NCI-H2196 (cell line): Measurements from ENCODE around the gene ITGA6.

Source experiments
- DNase-seq: peaks from one replicate; lab custom pipeline; 2025; ENCODE audit not compliant: unreplicated experiment; lab: John Stamatoyannopoulos, UW

The ITGA6 gene

DNA sequence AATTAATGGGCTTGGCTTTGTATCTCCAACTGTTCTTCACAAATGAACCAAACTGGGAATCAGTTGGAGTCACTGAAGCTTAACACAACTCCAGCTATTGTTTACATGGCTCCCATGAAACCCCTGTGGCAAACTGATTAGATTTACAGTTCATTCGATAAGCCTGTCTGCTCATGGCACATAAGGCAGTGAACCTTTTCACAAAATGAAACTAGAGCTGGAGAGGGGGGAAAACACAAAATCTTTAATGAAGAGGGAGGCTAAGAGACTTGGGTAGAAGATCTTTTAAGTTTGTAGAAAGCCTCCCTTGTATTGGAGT, 11.6 kb upstream of the ITGA6 start:
- DNase-seq, result no peak

DNA sequence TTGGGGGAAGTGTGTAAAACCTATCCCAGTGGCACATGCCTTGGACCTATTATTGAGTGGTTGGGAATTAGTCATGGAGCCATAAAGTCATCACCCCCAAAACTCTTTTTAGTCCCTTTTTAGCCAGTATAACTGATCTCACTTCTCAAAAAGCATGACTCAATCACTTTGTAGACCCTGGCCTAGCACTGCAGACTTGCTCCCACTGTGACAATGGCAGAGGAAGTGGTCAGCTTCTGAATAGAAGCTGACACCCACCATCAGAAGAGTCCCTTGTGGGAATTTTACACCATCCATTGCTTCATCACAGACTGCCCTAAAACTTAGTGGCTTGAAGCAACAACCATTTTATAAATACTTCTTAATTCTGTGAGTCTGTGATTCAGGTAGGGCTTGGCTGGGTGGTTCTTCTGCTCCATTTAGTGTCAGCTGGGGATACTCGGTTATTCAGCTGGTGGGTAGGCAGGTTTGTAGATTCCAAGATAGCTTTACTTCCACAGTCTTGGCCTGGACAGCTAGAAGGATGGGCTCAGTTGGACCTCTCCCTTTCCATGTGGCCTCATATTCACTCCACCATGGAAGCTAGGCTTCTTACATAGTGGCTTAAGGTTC, 10.8 kb upstream of the ITGA6 start:
- no peak for DNase-seq

DNA sequence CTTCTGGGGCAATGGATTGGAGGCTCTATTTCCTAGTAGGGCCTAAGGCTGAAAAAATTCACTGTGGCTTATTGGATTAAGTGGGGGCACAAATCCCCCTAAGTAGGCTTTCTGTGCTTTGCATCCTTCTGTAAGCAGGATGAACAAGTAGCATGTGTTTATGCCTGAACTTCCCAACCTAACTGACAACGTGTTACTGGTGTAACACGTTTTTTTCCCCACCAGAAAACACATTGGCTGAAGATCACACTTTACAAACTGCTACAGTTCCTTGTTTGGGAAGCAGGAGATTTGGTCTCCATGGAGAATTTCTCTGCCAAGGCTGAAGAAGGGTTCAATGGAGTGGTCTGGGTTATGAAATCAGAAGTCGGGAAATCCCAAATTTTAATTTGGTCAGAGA, 7.2 kb upstream of the ITGA6 start:
- DNase-seq, result no peak

DNA sequence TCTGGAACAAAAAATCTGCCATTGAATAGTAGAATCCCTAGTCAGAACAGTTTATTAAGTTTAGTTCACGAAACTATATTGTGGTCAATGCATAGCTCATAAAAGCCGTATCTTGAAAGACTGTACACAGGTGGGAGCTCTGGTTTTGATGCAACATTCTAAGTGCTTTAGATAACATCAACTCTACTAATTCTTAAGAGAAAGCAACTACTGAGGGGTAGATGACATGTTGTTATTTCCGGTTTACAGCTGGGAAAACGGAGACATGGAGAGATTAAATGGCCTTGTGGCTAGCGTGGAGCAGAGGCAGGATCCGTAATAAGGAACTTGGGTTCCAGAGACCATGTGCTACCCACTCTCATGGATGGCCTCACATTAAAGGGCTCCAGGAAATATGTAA, 4.2 kb upstream of the ITGA6 start:
- DNase-seq, result no peak

DNA sequence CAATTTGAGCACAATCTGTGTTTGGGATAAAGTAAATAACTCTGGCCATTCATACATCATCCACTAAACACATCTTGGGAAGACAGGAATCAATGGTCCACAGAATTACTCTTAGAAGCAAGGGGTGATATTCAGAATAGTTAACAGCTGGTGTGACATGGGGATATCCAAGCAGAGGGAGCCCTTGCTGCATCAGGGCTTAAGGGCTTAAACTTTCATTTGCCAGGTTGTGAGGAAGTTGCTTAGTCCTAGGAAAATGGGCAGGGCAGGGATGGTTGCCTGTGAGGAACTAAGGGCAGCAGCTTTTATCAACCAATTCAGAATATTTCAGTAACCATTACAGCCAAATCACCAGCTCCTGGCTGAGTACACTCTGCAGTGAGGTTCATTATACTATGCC, 2.0 kb upstream of the ITGA6 start:
- DNase-seq, result no peak

DNA sequence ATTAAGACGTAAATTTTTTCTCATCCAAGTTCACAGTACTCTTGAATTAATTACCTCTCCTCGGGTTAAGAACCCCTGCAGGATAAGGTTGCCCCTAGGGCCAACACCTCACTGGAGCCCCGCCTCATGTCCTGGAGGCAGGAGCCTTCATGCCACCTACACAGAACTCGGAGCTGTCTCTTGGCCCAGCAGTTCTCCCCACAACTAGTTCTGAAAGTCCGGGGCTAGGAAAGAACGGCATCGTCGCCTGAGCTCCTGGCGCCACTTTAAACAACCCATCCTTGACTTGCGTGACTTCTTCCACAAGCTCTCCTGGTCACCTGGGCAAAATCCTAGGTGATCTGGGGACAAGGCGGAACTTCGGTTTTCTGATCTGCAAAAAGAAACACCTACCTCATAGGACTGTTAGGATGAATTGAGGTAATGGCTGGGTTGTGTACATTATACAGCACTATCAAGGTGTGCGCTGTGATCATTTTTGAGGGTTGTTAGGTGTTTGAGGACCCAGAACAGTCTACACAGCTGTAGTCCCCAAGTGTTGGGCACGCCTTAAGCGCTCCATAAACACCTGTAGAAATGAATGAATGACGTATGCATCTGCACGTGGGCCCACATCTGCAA, 641 bp upstream of the ITGA6 start:
- no peak for DNase-seq

DNA sequence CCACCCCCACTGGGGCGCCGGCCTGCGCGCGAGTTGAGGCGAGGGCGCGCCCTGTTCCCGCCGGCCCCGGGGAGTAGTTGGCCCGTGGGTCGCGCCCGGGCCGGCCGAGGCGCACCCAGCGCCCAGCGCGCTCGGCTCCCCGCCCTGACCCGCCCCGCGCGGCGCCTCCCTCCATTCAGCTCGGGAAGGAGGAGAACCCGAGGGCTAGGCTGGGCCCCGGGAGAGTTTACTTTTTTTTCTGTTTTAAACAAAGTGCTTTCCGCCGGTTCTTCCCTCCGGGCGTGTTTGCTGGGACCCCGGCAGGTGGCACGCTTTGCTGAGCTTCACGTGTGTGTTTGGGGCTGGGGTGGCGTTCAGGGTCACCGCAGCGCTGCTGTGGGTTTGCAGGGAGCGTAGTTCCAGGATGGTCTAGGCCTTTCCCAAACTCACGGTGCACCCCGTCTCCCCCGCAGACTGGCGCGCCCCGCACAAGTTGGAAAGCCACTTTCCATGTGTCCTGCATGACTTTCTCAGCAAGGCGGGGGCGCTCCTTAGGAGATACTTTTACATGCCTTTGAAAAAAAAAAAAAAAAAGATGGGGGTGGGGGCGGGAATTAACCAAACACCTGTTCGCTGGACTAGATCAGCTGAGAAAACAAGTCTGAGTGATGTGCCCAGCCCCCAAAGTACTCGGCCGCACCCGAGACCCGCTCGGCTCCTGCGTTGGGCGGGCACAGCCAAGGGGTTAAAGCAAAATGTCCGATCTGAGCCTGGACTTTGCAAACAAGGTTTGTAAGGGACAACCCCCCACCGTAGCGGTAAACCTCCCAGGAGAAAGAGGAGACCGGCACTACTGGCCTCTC, 825 bp downstream of the ITGA6 start:
- DNase-seq, result no peak

DNA sequence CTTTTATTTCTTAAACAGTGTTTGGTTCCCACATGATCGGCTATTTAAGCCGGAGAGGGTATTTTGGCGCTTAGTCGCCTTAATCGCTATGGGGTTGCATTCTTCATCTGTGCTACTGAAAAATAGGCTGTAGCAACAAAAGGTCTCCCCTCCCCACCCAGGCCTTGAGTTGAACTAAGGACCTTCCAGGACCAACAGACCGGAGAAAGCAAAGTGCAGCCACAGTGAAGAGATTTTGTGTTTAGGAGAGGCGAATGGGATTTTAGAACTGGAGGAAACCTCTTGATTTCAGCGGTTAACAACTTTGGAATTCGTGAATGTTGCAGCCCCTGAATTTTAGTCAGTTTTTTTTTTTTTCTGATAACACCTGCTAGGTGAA, 1.4 kb downstream of the ITGA6 start:
- DNase-seq, result no peak

DNA sequence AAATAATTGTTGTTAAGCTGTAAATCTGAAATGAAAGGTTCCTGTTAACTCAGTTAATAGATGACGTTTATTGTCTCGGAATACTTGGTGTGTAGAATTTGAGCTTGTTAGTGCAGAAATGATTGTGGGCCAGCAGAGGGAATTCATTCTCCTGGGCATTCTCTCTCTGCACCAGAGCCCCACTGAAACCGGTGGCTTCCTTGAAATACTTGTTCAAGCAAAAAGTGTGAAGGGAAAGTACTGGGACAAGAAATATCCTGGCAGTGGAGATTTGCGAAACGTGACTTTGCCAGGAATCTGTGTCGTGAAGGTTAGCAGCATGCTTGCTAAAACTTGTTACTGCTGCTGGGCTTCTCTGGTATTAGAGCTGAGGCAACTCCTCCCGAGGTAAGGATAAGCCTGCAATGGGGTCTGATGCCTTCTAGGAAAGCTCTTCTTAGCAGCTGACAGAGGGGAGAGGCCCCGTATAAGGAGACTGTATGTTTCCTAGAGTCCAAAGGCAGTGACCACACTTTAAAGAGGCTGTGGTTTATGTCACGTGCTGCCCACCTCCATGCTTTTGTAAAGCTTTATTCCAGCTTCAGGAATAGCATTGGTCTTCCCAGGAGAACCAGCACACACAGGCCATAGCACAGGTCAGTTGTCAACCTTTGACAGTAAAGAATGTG, 2.0 kb downstream of the ITGA6 start:
- DNase-seq, result no peak

DNA sequence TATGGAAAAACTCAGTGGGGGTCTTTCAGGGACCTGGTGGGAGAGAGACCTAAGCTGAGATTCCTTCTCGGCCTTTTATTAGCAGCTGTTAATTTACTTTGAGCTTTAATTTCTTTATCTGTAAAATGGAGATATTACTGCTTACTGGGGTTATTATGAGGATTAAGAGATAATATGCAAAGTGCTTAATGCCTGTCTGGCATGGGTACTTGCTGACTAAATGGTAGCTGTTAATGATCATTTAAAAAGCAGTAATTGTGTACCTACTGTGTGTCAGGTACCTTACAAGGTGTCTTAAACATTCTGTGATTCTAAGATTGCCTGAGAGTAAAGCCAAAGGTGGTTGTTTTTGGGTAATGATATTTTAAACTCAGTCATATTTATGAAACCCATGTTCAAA, 2.6 kb downstream of the ITGA6 start:
- DNase-seq, result no peak

DNA sequence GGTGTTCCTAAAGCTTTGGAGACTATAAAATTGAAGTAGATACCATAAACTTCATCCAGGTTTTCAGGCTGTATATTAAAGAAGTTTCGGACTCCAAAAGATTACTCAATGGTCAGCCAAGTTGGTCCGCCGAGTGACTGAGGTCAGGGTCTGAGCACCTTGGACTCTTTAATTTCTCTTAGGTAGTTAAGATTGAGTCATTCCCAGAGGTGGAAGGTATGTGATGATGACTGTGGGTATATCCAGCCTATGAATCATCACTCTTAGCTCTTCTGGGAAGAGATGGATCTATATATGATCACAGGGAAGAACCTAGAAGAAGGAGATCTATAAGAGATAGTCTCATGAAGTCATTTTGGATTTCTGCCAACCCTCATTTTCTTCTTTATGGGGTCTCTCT, 3.3 kb downstream of the ITGA6 start:
- no peak for DNase-seq

DNA sequence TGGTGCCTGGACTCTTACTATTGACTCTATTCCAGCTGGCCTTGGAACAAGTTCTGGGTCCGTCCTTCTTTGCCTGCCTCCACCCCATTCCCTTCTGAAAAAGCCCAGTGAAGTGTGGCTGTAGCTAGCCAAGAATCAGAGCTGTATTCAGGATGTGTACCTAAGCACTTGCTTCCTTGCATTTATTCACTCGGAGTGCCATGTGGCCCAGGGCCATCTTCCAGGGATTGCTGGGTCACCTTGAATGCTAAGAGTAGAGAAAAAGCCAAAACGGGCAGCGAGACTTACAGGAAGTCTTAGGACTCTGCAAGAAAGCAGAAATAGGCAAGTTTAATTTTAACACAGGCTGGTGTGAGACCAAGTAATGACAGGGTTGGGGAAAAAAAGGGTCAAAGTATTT, 4.1 kb downstream of the ITGA6 start:
- DNase-seq, result peak; percentile 10

DNA sequence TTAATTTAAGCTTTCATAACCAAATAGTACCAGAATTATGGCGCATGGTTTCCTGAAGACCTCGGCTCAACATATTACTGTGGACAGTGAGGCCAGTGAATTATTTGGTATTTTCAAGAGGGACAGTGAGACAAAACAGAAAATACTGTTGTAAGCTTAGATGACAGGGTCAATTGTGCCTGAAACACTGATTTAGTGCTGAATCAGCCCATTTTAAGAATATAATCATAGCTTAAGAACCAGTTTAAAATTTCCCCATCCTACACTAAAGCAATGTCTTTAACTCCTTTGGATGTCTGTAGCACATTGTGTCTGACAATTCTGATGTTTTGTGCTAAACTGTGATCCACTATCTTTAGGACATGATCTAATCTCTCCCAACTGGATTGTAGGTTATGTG, 4.6 kb downstream of the ITGA6 start:
- no peak for DNase-seq

DNA sequence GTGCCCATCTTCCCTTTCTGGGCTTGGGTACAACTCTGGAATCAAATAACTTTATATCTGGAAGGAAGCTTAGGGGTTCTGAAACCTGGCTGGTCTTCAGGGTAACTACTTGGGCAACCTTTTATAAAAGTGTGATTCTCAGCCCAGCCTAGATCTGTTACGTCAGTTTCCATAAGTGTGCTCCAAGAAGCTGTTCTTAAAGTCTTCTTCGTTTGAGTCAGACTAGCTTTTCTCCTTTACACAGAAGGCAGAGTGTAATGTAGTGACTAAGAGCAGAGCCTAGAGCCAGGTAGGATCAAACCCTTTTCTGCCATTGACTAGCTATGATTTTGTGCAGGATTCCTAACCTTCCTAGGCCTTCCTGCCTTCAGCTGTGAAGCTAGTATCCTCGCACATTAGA, 5.8 kb downstream of the ITGA6 start:
- no peak for DNase-seq

DNA sequence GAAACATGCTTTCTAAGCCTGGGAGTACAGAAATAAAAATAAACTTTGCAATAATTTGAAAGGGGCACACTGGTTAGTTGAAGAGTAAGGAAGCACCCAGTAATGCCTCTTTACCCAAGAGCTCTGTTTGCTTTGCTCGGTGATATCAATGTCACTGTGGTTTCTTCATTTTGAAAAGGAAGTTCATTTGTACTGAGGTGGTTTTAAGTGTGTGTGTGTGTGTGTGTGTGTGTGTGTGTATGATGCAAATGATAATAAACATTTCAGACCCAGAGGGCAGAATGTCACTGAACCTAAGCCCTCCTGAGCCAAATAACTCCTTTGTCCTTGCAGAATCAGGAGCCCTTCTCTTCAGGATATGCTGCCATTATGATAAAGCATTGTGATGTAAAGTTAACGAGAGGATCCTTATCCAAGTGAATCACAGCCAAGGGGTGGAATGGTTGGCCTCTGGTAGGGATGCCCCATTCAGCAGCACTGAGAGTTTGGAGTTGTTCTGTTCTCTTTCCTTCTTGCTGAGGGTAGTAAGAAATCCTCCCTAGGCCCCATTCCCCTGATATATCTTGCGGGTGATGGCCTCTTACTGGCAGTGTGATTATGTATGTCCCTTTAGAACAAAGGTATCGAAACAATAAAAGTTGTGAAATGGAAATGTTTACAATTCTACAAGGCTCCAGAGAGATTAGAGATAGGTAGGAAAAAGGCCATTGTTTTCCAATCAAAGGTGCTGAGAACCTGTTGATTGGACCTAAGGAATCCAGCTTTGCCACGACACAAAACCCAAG, 7.6 kb downstream of the ITGA6 start:
- DNase-seq, result peak; percentile 22

DNA sequence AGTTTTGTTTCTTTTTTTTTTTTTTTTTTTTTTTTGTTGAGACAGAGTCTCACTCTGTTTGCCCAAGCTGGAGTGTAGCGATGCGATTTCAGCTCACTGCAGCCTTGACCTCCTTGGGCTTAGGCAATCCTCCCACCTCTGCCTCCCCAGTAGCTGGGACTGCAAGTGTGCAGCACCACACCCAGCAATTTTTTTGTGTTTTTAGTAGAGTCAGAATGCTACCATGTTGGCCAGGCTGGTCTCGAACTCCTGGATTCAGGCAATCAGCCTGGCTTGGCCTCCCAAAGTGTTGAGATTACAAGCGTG, 8.2 kb downstream of the ITGA6 start:
- DNase-seq, result no peak

DNA sequence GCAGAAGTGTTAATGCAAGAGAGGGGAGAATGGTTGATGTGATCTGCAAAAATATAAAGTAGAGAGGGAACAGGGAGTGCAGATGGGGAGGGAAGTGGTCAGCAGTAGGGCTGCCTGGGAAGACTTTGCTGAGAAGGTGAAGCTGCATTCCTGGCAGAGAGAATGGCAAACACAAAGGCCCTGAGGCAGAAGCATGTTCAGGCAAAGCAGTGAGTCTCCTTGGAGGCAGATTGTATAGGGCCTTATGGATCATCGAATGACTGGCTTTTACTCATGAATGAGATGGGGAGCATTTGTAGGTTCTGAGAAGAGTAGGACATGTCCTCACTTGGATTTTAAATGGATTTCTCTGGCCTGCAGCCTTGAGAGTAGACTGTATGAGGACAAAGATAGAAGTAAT, 9.5 kb downstream of the ITGA6 start:
- DNase-seq, result no peak

DNA sequence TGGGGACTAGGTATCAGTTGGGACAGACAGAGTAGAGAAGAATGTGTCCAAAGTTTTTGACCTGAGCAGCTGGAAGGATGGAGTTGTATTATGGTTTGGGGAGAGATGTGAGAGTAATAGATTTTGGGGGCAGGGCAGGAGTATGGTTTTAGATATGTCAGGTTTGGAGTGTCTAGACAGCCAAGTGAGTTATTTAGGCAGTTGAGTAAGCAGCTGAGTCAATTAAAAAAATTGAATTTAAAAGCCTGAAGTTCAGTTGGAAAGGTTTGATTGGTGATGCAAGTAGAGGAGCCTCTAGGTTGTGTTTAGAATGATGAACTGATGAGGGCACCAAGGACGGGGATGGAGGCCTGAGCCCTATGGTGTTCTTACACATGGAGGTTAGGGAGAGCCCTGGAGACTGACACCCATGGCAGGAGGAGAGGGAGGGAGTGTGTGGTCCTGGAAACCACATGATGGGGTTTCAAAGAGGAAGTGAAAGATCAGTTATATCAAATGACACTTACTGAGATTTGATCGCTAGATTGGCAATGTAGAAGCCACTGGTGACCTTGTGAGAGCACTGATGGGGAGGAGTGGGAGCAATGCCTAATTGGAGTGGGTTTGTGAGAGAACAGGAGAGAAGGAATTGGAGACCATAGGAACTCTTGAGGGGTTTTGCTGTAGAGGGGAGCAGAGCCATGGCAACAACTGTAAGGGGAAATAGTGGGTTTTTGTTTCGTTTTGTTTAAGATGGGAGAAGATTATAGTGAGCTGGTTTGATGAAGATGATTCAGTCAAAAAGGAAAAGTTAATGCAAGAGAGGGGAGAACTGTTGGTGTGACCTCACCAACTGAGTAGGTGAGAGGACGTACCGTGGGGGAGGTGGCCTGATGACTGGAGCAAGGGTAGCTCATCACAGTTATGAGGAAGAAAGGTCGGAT, 10.3 kb downstream of the ITGA6 start:
- no peak for DNase-seq

DNA sequence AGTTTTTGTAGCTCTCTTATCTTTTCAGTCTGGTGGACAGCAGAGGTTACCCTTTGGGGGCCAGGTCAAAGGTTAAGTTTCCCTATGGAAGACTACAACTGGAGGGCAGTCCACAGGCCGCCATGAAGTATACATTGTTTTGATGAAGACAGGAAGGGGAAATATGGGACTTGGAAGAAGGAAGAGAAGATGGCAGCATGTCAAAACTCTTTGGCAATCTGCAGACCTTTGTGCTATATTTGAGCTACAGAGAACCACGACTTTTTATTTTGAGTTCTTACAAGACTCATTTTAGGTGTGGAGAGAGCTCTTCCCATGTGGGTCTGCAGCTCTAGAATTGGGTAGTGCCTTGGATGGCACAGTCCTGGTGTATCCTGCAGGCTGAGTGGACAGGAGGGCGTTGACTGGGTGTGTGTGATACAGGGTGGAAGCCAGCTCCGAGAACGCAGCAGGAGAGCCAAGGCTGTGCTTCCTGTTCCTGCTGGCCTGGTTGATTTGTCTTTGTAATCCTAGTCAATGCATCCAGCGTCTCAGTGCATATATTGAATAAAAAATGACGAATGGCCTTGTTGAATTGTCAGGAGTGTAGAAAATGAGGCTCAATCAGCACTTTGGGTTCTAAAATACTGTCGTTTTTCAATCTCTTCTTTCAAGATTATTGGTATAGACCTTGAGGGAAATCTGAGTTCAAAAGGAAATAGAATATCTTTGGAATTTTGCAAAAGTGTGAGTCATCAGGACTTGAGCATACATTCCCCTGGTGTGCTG, 11.5 kb downstream of the ITGA6 start:
- DNase-seq, result no peak

DNA sequence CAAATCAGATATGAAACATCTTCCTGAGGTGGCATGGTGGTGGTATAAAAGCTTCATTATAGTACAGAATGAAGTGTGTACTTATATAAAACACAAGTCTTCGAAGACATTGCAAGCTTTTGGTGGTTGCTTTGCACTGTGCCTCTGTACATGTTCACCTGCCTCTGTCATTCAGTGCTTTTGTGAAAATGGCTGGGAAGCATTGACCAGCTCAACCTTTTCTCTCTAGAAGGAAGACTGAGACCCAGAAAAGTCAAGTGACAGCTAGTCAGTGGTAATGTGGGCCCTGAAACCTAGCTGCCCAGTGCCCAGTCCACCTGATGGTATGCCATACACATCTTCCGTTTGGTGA, 12.1 kb downstream of the ITGA6 start:
- DNase-seq, result no peak
